Mesodermal cell (in vitro differentiated cells): ENCODE data around the gene RALB.

ENCODE experiments used
- H3K27ac ChIP-seq: 2 replicates; pipeline ENCODE4 v1.7.0; 2013; ENCODE audit warnings: mild to moderate bottlenecking, low read depth, low read length, moderate library complexity; ENCODE audit not compliant: severe bottlenecking
- H3K36me3 ChIP-seq: 2 replicates; pipeline ENCODE4 v1.7.1; 2013; ENCODE audit warnings: mild to moderate bottlenecking, low read length, moderate library complexity; ENCODE audit not compliant: control insufficient read depth, insufficient read depth
- H3K4me1 ChIP-seq: one replicate; pipeline ENCODE4 v1.7.1; 2013; ENCODE audit warnings: mild to moderate bottlenecking, low read length; ENCODE audit not compliant: insufficient read depth, control insufficient read depth, poor library complexity, severe bottlenecking
- H3K4me3 ChIP-seq: 2 replicates; pipeline ENCODE4 v1.7.0; 2013; ENCODE audit warnings: low read length, control low read depth, mild to moderate bottlenecking; ENCODE audit not compliant: insufficient read depth, poor library complexity, severe bottlenecking; ENCODE audit errors: extremely low read depth
- H3K9me3 ChIP-seq: 2 replicates; pipeline ENCODE4 v1.7.1; 2013; ENCODE audit warnings: mild to moderate bottlenecking, low read length, moderate library complexity; ENCODE audit not compliant: control insufficient read depth
- WGBS, 2 experiments: methylation state at CpG; one replicate each; pipeline ENCODE4 v1.1.5; 2013; ENCODE audit warnings: missing lambda C conversion rate in 2 of 2; ENCODE audit not compliant: insufficient coverage in 2 of 2; 5-methylcytosine and 5-hydroxymethylcytosine counted together

RALB gene

DNA sequence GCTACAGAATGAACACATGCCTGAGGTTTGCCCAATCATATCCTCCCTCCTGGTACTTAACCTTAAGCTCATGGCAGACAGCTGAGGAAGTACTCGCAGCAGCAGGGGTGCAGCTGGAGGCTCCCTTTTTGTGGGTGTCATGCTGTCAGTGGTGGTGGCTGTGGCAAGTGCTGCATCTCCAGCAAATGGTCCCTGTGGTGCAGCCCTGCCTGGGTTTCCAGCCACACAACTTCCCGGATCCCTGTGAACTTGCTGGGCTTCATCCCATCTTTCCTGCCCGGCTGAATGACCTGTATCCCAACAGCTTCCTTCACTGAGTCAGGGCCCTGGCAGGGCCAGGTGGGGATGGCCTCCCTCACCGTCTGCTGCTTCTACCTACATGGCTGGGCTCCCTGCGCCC, 34.5 kb upstream of the RALB start:
- no peak overlapping the region for H3K4me3 ChIP-seq
- H3K27ac ChIP-seq: no peak overlapping the region
- H3K9me3 ChIP-seq: peaks cover 8% of the 10 kb centered on the region
- no peaks in the 10 kb centered on the region for H3K4me1 ChIP-seq
- WGBS, 2 experiments: 82 to 94% methylated on average over 2 to 4 of the region's 5 CpGs
- peaks cover 13% of the 10 kb centered on the region for H3K36me3 ChIP-seq

DNA sequence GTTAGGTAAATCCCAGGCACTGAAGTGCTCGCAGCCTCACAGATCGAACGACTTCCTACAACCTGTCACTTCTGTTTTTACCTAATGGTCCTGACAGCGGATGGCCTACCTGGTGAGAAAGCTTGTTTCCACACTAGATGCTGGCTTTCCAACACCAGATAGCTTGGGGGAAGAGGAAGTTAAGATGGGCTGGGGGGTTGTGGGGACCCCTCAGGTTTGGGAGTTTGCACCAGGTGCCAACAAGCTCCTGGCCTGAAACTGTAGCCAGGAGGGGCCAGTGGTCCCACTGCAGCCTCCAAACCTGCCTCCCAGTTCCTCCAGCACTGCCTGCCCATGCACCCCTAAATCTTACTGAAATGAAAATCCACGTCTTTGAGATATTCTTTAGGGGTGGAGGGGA, 33.4 kb upstream of the RALB start:
- Histone ChIP-seq H3K9me3 (peaks cover 8% of the 10 kb centered on the region), H3K4me1 (no peaks in the 10 kb centered on the region), H3K36me3 (peaks cover 13% of the 10 kb centered on the region), H3K4me3 (no peak overlapping the region), H3K27ac (no peak overlapping the region)
- WGBS, 2 experiments: 100% methylated on average over 4 of the region's 5 CpGs; no CpG with 5 or more reads in 1 of the 2 experiments

DNA sequence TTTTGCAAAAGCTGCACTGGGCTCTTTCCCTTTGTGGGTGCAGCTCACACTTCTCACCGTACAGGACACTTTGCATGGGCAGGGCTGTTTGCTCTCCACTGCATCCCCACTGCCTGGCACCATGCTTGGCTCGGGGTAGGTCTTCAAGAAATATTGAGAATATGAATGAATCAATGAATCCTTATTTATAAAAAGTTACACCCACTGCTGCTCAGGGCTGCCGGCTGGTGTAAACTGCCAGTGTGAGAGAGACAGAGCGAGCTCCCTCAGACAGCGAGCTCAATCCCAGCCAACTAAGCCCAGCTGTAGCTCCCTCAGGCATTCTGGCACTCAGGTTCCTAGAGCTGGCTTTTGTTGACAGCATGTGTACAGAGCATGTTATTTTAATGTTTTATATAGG, 32.9 kb upstream of the RALB start:
- Histone ChIP-seq H3K9me3 (peaks cover 8% of the 10 kb centered on the region), H3K4me1 (no peaks in the 10 kb centered on the region), H3K36me3 (peaks cover 13% of the 10 kb centered on the region), H3K27ac (no peak overlapping the region), H3K4me3 (no peak overlapping the region)
- 95 to 100% methylated on average over 1 to 4 of the region's 5 CpGs for WGBS, 2 experiments

DNA sequence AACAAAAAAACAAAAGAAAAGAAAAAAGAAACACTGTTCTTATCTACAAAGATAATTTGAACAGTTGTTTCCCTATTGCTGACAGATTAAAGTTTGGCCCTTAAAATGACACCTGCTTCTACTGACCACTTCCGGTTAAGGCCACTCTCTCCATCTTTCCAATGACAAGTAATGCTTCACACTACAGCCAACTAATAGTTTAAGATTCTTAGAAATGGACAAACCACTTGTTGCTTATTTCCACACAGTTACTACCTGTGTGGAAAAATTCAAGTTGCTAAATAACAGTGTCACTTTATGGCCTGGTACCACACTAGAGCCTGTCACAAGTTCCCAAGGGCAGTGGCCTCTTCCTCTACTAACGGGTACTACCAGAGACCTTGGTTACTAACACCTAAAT, 31.9 kb upstream of the RALB start:
- 81 to 93% methylated on average over 1 to 2 of the region's 2 CpGs for WGBS, 2 experiments
- no peak overlapping the region for H3K27ac ChIP-seq
- H3K9me3 ChIP-seq: peaks cover 8% of the 10 kb centered on the region
- H3K36me3 ChIP-seq: peaks cover 13% of the 10 kb centered on the region
- no peaks in the 10 kb centered on the region for H3K4me1 ChIP-seq
- no peak overlapping the region for H3K4me3 ChIP-seq

DNA sequence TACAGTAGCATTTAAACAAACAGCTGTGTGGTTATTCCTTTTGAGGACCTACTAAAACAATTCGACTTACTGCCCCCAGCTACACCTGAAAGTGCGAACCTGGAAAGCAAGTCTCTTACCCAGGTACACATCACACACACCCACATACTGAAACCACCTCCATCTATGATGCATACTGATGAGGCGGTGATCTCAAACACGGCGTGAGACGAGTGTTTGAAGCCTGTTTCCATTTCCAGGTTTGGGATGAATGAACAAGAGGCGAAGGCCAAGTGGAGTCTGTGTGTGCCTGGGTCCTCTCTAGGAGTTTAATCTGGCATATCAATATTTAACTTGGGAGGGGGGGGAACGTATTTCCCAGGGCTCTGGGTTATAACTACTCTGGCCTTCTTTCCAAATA, 31.0 kb upstream of the RALB start:
- WGBS, 2 experiments: 96 to 98% methylated on average over 6 to 8 of the region's 8 CpGs
- H3K36me3 ChIP-seq: peaks cover 13% of the 10 kb centered on the region
- H3K4me3 ChIP-seq: no peak overlapping the region
- H3K4me1 ChIP-seq: no peaks in the 10 kb centered on the region
- peaks cover 8% of the 10 kb centered on the region for H3K9me3 ChIP-seq
- no peak overlapping the region for H3K27ac ChIP-seq

DNA sequence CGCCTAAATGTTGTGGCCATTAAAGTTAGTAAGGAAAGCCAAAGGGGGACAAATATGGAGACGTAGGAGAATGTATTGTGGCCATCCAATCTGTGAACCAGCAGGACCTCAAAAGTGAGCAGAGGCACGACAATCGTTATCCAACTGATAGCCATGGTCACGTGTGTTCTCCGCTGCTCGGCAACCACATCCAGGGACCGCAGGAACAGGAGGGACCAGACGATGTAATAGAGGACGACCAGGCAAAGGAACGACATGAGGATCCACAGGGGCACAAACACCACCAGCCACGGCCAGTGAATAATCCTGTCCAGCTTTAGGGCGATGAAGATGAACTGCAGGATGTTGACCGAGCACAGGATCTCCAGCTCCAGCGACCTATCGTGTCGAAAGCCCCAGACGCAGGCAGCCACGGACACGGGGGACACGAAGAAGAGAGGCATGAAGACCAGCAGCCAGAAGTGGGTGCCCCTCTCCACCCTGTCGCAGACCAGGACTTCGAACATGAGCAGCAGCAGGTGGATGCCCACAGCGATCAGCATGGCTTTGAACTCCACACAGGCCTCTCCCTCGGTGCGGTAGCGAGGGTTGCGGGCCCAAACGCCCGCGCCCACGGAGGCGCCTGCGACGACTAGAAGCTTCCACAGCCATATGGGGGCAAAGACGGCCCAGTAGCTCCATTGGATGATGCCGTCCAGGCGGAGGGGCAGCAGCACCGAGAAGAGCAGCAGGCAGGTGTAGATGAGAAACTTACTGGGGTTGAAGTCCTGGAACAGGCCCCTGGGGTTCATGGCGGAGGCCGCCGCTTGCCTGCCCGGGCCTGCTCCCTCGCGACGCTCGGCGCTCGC, 30.2 kb upstream of the RALB start:
- WGBS, 2 experiments: 83 to 87% methylated on average over 43 to 48 of the region's 49 CpGs
- Histone ChIP-seq H3K36me3 (peaks cover 13% of the 10 kb centered on the region), H3K27ac (no peak overlapping the region), H3K9me3 (peaks cover 8% of the 10 kb centered on the region), H3K4me3 (peak overlapping the region; percentile 55), H3K4me1 (no peaks in the 10 kb centered on the region)

DNA sequence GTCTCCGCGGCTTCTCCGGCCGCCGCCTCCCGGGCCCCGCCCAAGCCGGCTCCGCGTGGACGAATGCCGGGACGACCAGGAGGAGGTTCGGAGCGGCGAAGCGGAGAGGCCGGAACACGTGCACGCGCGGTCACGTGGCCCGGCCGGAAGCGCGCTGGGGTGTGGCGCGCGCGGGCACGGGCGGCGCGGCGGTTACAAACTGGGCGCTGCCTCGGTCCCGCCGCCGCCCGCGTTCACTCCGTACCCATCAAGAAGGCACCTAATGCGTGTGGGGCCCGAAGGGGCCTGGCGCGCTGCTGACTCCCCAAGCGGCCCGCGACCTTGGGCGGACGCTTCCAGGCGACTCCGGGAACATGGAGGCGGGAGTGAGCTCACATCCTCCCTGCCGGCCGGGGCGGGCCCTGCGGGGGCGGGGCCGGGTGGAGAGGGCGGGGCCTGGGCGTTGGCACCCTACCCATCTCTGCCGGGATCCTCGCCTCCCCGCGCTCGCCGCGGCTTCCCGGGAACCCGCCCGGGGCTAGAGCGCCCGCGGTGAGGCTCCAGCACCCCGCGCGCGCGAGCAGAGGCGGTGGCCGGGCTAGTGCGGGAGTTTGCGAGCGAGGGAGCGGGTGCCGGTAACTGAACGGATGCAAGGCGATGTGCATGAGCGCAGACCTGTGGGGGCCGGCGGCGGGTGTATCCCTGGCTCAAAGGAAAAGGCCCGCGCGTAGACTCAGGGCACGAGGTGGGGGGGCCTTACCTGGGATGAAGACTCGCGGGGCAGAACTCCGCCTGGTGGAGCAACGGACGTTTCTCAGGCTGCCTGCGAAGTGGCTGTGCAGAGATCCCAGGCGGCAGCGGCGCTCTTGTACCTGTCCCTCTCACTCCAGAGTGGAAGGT, 29.4 kb upstream of the RALB start, which contains the start of gene TMEM185B:
TMEM185B (minus strand) TSS at position 367 of the 879 bp plus-strand sequence. CDS start 424 bp downstream, outside the sequence.
- 4% methylated on average over 98 of the region's 108 CpGs for WGBS, 2 experiments
- H3K9me3 ChIP-seq: peaks cover 8% of the 10 kb centered on the region
- peak within 1 kb of the TSS; percentile 59 for H3K27ac ChIP-seq

DNA sequence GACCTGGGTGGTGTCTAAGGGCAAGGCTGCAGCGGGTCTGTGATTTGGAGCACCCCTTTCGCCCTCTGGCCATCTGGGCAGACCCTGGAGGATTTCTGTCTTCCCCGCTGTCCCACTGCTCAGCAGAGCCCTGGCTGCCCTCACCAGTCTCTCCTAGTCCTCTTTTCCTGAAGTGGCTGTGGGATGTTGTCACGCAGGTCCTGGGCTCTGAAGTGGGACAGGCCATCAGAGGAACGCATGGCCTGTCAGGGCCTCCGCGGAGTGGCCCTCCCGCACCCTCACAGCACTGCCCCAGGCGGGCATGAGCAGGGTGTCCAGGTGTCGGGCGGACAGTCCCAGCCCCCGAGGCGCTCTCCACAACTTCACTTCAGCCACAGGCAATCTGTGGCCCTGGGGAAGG, 28.4 kb upstream of the RALB start:
- Histone ChIP-seq H3K36me3 (peaks cover 13% of the 10 kb centered on the region), H3K9me3 (peaks cover 8% of the 10 kb centered on the region), H3K4me1 (no peaks in the 10 kb centered on the region), H3K4me3 (no peak overlapping the region), H3K27ac (no peak overlapping the region)
- WGBS, 2 experiments: 90 to 100% methylated on average over 7 to 11 of the region's 13 CpGs

More for the DNA sequence above, 29.4 kb upstream of the RALB start, which contains the start of gene TMEM185B:
- Histone ChIP-seq H3K36me3 (peaks cover 13% of the 10 kb centered on the region), H3K4me1 (no peaks in the 10 kb centered on the region), H3K4me3 (peak within 1 kb of the TSS; percentile 55)

DNA sequence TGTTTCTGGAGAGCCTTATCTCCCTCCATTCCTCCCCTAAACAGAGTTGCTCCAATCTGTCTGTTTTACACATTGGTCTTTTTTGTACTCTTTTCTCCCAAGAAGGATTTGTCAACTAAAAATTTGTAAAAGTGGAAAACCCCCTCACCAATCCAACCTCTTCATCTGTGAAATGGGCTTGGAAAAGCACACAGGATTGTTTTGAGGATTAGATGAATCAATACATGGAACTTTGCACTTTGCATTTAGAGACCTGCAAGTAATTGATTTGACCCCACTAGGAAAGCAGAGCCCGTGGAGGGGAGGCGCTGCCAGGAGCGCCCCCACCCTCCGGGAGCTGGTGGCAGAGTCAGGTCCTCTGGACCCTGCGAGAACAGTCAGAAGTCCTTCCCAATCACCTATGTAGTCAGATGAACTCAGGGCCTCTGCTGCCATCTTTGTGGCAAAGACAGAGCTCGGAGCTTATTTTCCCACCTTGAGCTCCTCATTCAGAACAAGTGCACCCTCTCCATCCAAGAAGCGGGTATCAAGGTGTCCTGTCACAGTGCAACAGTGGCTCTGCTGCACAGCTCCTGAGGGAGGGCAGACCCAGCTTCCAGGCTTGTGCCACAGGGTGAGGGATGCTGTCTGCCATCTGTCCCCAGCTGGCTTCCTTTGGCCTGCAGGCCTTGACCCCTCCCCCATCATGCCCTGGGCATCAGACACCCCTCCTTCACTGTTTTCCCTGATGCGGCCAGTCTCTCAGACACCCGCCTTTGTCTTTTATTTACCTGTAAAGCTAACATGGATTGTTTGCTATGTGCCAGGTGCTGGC, 27.7 kb upstream of the RALB start:
- Histone ChIP-seq H3K4me3 (no peak overlapping the region), H3K36me3 (peaks cover 13% of the 10 kb centered on the region), H3K9me3 (peaks cover 8% of the 10 kb centered on the region), H3K4me1 (no peaks in the 10 kb centered on the region), H3K27ac (no peak overlapping the region)
- 91 to 97% methylated on average over 7 of the region's 9 CpGs for whole genome bisulfite sequencing, 2 experiments

DNA sequence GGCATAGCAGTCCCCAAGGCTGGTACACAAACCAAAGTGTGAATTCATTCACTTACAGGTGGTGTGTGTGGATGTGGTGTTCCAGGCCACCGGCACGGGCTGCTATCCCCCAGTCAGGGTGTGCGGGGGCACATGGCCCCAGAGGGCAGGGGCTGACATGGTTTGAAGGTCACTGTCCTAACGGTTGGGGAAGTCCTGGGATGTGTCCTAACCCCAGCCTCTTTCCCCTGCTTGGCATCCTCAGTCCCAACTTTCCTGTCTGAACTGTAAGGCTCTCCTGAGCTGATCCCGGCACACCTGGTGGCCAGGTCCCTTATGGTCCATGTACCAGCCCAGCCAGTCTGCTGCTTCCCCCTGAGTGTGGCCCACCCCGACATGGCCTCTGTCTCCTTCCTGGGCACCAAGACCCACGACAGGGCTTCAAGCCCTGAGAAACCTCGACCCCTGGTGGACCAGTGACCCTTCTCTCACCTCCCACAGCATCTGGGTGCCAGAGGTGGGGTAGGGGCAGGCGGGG, 27.0 kb upstream of the RALB start:
- no peak overlapping the region for H3K4me3 ChIP-seq
- peaks cover 9% of the 10 kb centered on the region for H3K36me3 ChIP-seq
- 85 to 90% methylated on average over 6 to 8 of the region's 9 CpGs for WGBS, 2 experiments
- H3K27ac ChIP-seq: no peak overlapping the region
- no peaks in the 10 kb centered on the region for H3K4me1 ChIP-seq
- H3K9me3 ChIP-seq: peaks cover 8% of the 10 kb centered on the region
